K562 (cell line): Measurements from ENCODE around the gene EHBP1. TPM values are rescaled to one million over a fixed set of nuclear protein-coding genes. Genes with fewer than 3 reads are reported as not detected.

Experiments used
- CAMTA2 ChIP-seq: fragments of 250-450 bp; sonication (Bioruptor Pico); conservative IDR thresholded peaks from 2 replicates; pipeline ENCODE4 v1.5.1; 2022
- MAFF ChIP-seq: IDR thresholded peaks from 2 replicates; pipeline ENCODE4 v1.6.1; 2012; ENCODE audit warnings: low read length, improper control_type of control experiment
- MAFK ChIP-seq: IDR thresholded peaks from 2 replicates; pipeline ENCODE4 v1.6.1; 2011; ENCODE audit warnings: low read length, improper control_type of control experiment
- NFE2 ChIP-seq: IDR thresholded peaks from 2 replicates; pipeline ENCODE4 v1.6.1; 2014; ENCODE audit warnings: antibody characterized with exemption, low read depth
- NFYB ChIP-seq: IDR thresholded peaks from 2 replicates; pipeline ENCODE4 v1.6.1; 2011; ENCODE audit warnings: mild to moderate bottlenecking, moderate library complexity; ENCODE audit not compliant: insufficient read length; ENCODE audit errors: extremely low read depth
- PHF21A ChIP-seq: fragments of 450-650 bp; IDR thresholded peaks from 2 replicates; pipeline ENCODE4 v1.6.1; 2017; ENCODE audit warnings: low read depth, borderline replicate concordance
- POLR2A ChIP-seq: fragments of 450-650 bp; conservative IDR thresholded peaks from 2 replicates; pipeline ENCODE4 v1.6.1; 2016
- RCOR1 ChIP-seq, 2 experiments: IDR thresholded peaks; 2 replicates each; pipeline ENCODE4 v1.6.1; 2012; ENCODE audit warnings: low read depth in 2 of 2, low read length in 2 of 2, borderline replicate concordance in 1 of 2, improper control_type of control experiment in 1 of 2
- SP1 ChIP-seq: sonication (generic); formaldehyde crosslinking; IDR thresholded peaks from 2 replicates; pipeline ENCODE4 v1.8.1; 2022; ENCODE audit warnings: mild to moderate bottlenecking, missing genetic modification reagents
- TSC22D4 ChIP-seq: fragments of 450-650 bp; IDR thresholded peaks from 2 replicates; pipeline ENCODE4 v1.6.1; 2016; ENCODE audit warnings: missing genetic modification characterization, missing biosample characterization, control low read depth
- ZNF717 ChIP-seq: fragments of 250-450 bp; sonication (Bioruptor Pico); IDR thresholded peaks from 2 replicates; pipeline ENCODE4 v1.5.0; 2021
- polyA plus RNA-seq, 8 experiments: library from polyadenylated mRNA; depleted of rRNA in 4 of 8; stranded (reverse) in 5 of 8; unstranded in 3 of 8; fragments of >200 nt; fragmentation: Nextera tagmentation in 2 of 8; fragmentation: Illumina TruSeq in 1 of 8; extraction: Ambion mirVana in 2 of 8; extraction: Trizol in 1 of 8; gene quantifications; 2 replicates each; pipeline versions ENCODE4 v1.2.1 to v1.2.3, GENCODE V29; 2011 to 2014; ENCODE audit warnings: inconsistent platforms in 1 of 8, missing spikeins in 1 of 8
- total RNA-seq, 7 experiments: library from RNA; depleted of rRNA in 6 of 7; stranded (reverse); fragments of >200 nt in 6 of 7; fragmentation: Illumina TruSeq in 2 of 7; extraction: Trizol in 2 of 7; gene quantifications; 2 replicates each; pipeline versions ENCODE4 v1.2.1 to v1.2.3, GENCODE V29; 2011 to 2021; ENCODE audit warnings: low replicate concordance in 1 of 7
- TF ChIP-seq, protein P1 (sequence below), 2 experiments: fragments of 450-650 bp in 1 of 2; sonication (generic) in 1 of 2; formaldehyde crosslinking in 1 of 2; IDR thresholded peaks in 1 of 2; conservative IDR thresholded peaks in 1 of 2; 2 replicates each; pipeline versions ENCODE4 v1.6.1 to v1.8.1; 2016 to 2023; ENCODE audit warnings: mild to moderate bottlenecking in 2 of 2, moderate library complexity in 2 of 2, inconsistent platforms in 1 of 2, missing genetic modification reagents in 1 of 2
- TF ChIP-seq, protein P2 (sequence below): fragments of 250-450 bp; sonication (Bioruptor Pico); IDR thresholded peaks from 2 replicates; pipeline ENCODE4 v1.9.0; 2021; ENCODE audit warnings: mild to moderate bottlenecking, inconsistent platforms
- TF ChIP-seq, protein P3 (sequence below), 2 experiments: fragments of 250-450 bp in 1 of 2; fragments of 450-650 bp in 1 of 2; sonication (Bioruptor Pico) in 1 of 2; IDR thresholded peaks; 2 replicates each; pipeline versions ENCODE4 v1.6.1 to v1.8.0; 2016 to 2021; ENCODE audit warnings: mild to moderate bottlenecking in 2 of 2, moderate library complexity in 2 of 2, missing compliant biosample characterization in 1 of 2, missing genetic modification characterization in 1 of 2

Gene EHBP1
- total and polyA plus RNA-seq, 9 of the 15 experiments (the other 6 are each of a cell fraction or from before 2014, with no cell fraction given) = 8.9 to 26.6 (median 19.3) TPM

DNA sequence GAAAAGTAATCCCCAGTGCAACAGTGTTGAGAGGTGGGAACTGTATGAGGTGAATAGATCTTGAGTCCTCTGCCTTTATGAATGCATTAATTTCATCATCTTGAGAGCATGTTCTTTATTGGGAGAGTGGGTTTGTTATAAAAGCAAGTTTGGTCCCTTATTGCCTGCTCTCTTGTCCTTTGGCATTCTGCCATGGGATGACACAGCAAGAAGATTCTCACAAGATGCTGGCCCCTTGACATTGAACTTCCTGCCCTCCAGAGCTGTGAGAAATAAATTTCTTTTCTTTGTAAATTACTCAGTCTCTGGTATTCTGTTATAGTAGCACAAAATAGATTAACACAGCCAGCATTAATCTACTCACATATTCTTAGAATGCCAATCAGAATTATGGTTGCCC, 108.6 kb downstream of the EHBP1 start (continued):
- TF ChIP-seq, protein P1, sequence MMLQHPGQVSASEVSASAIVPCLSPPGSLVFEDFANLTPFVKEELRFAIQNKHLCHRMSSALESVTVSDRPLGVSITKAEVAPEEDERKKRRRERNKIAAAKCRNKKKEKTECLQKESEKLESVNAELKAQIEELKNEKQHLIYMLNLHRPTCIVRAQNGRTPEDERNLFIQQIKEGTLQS (IDR thresholded peaks at IDR 0.05) = peak; percentile 18; the same call in 1 of the 2 replicates
- TF ChIP-seq, protein P1 (CRISPR knock-in tag; conservative IDR thresholded peaks at IDR 0.05) = no peak
- TF ChIP-seq RCOR1 (IDR thresholded peaks at IDR 0.05; ENCODE audit: borderline replicate concordance in 1 of 2, low read depth in 2 of 2, low read length in 2 of 2) (peak in 1 of 2 experiments; percentile 25; a peak in 1 of 4 replicates), NFE2 (peak; percentile 85), MAFF (peak; percentile 66; the same call in 1 of the 2 replicates), POLR2A (no peak), NFYB (no peak), SP1 (CRISPR knock-in tag) (no peak), MAFK (peak; percentile 33; the same call in 1 of the 2 replicates), CAMTA2 (no peak), ZNF717 (CRISPR knock-in tag) (no peak), PHF21A (no peak), TSC22D4 (no peak)
- TF ChIP-seq, protein P2, sequence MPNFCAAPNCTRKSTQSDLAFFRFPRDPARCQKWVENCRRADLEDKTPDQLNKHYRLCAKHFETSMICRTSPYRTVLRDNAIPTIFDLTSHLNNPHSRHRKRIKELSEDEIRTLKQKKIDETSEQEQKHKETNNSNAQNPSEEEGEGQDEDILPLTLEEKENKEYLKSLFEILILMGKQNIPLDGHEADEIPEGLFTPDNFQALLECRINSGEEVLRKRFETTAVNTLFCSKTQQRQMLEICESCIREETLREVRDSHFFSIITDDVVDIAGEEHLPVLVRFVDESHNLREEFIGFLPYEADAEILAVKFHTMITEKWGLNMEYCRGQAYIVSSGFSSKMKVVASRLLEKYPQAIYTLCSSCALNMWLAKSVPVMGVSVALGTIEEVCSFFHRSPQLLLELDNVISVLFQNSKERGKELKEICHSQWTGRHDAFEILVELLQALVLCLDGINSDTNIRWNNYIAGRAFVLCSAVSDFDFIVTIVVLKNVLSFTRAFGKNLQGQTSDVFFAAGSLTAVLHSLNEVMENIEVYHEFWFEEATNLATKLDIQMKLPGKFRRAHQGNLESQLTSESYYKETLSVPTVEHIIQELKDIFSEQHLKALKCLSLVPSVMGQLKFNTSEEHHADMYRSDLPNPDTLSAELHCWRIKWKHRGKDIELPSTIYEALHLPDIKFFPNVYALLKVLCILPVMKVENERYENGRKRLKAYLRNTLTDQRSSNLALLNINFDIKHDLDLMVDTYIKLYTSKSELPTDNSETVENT (CRISPR knock-in tag) = no peak
- TF ChIP-seq, protein P3, sequence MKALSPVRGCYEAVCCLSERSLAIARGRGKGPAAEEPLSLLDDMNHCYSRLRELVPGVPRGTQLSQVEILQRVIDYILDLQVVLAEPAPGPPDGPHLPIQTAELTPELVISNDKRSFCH (CRISPR knock-in tag; IDR thresholded peaks at IDR 0.05) = no peak
- TF ChIP-seq, protein P3 (tag; IDR thresholded peaks at IDR 0.05) = no peak
